Bronchial epithelial cell (primary cell): ENCODE measurements around the gene IGSF9B. TPM values are rescaled to one million over a fixed set of nuclear protein-coding genes. Genes with fewer than 3 reads are reported as not detected.

Experiments used
- DNase-seq: peaks from one replicate; pipeline ENCODE4 v3.0.0-alpha.2; 2010; ENCODE audit warnings: low read depth
- FAIRE-seq: peaks from 2 replicates; lab custom pipeline; 2011; peaks lifted over from hg19 to GRCh38; lab: Jason Lieb, UNC
- H3K27me3 ChIP-seq: 2 replicates; pipeline ENCODE4 v1.5.1; 2011; ENCODE audit warnings: low read length; ENCODE audit not compliant: control insufficient read depth, insufficient read depth
- H3K36me3 ChIP-seq: 2 replicates; pipeline ENCODE4 v1.5.1; 2011; ENCODE audit warnings: low read length; ENCODE audit not compliant: control insufficient read depth, insufficient read depth
- H3K4me3 ChIP-seq: 2 replicates; pipeline ENCODE4 v1.5.1; 2011; ENCODE audit warnings: mild to moderate bottlenecking, low read depth, low read length, control low read depth
- total RNA-seq: library from RNA; depleted of rRNA; stranded (reverse); fragments of >200 nt; gene quantifications from 2 replicates; pipeline ENCODE4 v1.2.1, GENCODE V29; 2014
- TF ChIP-seq, protein P1 (sequence below): IDR thresholded peaks from 2 replicates; pipeline ENCODE4 v1.5.1; 2011; ENCODE audit warnings: mild to moderate bottlenecking, moderate library complexity, low read length, control low read depth, inconsistent platforms; ENCODE audit not compliant: insufficient read depth, severe bottlenecking

The IGSF9B gene
- total RNA-seq, 1 donor from 2014 or later: under 0.01 TPM

- Histone ChIP-seq H3K4me3 (no peak overlapping the region), H3K36me3 (no peaks in the 10 kb centered on the region), H3K27me3 (no peaks in the 10 kb centered on the region)
- FAIRE-seq (peak; percentile 81), DNase-seq (no peak)
- TF ChIP-seq, protein P1, sequence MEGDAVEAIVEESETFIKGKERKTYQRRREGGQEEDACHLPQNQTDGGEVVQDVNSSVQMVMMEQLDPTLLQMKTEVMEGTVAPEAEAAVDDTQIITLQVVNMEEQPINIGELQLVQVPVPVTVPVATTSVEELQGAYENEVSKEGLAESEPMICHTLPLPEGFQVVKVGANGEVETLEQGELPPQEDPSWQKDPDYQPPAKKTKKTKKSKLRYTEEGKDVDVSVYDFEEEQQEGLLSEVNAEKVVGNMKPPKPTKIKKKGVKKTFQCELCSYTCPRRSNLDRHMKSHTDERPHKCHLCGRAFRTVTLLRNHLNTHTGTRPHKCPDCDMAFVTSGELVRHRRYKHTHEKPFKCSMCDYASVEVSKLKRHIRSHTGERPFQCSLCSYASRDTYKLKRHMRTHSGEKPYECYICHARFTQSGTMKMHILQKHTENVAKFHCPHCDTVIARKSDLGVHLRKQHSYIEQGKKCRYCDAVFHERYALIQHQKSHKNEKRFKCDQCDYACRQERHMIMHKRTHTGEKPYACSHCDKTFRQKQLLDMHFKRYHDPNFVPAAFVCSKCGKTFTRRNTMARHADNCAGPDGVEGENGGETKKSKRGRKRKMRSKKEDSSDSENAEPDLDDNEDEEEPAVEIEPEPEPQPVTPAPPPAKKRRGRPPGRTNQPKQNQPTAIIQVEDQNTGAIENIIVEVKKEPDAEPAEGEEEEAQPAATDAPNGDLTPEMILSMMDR: peak; percentile 5
These were observed 10.3 kb upstream of the IGSF9B start for GRCh38 chr11:133966921-133967598.

DNA sequence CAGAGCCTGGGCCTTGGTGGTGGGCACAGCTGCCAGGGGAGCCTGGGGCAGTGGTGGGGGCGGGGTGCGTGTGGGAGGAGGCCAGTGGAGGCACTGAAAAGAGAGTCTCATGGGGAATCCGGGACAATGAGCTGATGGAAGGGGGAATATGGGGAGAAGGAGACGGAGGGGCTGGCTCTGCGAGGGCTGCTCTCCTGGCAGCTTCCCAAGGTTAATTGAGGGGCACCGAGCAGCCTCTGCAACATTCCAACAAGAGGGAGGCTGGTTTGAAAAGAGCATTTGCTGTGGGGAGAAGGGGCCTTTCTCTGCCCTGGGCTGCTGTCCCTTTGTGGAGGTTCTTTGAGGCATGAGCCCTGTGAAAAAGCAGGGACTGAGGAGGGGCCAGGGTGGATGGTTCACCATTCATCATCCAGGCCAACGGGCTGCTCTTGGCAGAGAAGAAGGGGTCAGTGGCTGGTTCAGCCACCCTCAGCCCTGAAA lies 9.4 kb upstream of the IGSF9B start:
- no peak for FAIRE-seq
- H3K36me3 ChIP-seq: no peaks in the 10 kb centered on the region
- no peak for DNase-seq
- no peak overlapping the region for H3K4me3 ChIP-seq
- no peaks in the 10 kb centered on the region for H3K27me3 ChIP-seq
- TF ChIP-seq, protein P1: no peak

DNA sequence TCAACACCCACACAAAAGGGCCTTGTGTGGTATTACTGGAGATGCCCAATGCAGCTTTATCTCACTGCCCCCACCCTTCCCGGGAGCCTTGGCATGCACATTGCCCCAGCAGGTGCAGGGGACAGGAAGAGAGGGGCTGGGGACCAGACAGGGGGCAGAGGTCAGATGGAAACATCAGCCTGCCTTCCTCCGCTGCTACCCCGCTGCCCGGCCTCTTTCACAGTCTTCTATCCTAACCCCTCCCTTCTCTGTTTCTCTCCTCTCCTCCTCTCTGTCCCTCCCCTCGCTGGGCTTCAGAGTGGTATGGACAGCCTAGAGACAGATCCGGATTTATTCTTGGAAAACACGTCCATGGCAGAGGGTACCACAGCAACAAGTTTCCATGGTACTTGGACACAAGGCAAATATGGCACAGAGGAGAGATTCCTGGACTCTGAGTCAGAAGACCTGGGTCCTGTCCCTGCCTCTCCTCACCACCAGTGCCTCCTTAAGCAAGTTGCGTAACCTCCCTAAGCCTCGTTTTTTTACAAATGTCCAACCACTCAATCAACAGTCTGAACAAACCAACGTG lies 8.3 kb upstream of the IGSF9B start:
- FAIRE-seq (no peak), DNase-seq (peak; percentile 35)
- Histone ChIP-seq H3K4me3 (no peak overlapping the region), H3K27me3 (no peaks in the 10 kb centered on the region), H3K36me3 (no peaks in the 10 kb centered on the region)
- TF ChIP-seq, protein P1: no peak

GRCh38 chr11:133964356-133964755 lies 7.6 kb upstream of the IGSF9B start:
- no peak overlapping the region for H3K4me3 ChIP-seq

GRCh38 chr11:133961890-133962289 lies 5.1 kb upstream of the IGSF9B start:
- DNase-seq (peak; percentile 13), FAIRE-seq (no peak)
- H3K27me3 ChIP-seq: peaks cover 4% of the 10 kb centered on the region
- TF ChIP-seq, protein P1: no peak
- H3K4me3 ChIP-seq: no peak overlapping the region
- no peaks in the 10 kb centered on the region for H3K36me3 ChIP-seq

More at GRCh38 chr11:133964356-133964755, 7.6 kb upstream of the IGSF9B start:
- FAIRE-seq (no peak), DNase-seq (no peak)
- no peaks in the 10 kb centered on the region for H3K27me3 ChIP-seq
- TF ChIP-seq, protein P1: no peak
- no peaks in the 10 kb centered on the region for H3K36me3 ChIP-seq
